ENCODE results near the gene DOHH.

DNA sequence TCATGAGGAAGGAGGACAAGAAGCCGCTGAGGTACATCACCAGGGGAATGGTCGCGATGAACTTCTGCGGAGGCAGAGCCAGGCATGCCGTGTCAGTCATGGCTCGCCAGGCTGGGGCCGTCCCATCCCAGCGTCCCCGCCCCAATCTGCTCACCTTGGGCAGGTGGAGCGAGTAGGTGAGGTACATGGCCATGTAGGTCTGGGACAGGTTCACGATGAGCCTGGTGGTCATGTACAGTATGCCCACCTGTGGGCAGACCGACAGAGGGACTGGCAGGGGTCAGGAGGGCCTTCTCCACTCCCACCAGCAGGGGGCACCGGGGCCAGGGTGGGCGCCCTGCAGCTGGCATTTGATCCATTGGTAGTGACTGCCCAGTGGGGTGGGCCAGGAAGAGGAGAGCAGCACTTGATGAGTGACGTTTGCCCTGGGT is 46.8 kb upstream of the DOHH start:
- TF ChIP-seq ZNF24 (tag by site-specific recombination; IDR thresholded peaks at IDR 0.05) = no peak
- TF ChIP-seq, protein P1, sequence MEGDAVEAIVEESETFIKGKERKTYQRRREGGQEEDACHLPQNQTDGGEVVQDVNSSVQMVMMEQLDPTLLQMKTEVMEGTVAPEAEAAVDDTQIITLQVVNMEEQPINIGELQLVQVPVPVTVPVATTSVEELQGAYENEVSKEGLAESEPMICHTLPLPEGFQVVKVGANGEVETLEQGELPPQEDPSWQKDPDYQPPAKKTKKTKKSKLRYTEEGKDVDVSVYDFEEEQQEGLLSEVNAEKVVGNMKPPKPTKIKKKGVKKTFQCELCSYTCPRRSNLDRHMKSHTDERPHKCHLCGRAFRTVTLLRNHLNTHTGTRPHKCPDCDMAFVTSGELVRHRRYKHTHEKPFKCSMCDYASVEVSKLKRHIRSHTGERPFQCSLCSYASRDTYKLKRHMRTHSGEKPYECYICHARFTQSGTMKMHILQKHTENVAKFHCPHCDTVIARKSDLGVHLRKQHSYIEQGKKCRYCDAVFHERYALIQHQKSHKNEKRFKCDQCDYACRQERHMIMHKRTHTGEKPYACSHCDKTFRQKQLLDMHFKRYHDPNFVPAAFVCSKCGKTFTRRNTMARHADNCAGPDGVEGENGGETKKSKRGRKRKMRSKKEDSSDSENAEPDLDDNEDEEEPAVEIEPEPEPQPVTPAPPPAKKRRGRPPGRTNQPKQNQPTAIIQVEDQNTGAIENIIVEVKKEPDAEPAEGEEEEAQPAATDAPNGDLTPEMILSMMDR (tag by site-specific recombination; IDR thresholded peaks at IDR 0.05) = peak; percentile 85
- no peak for TF ChIP-seq ZNF621 (tag by site-specific recombination; IDR thresholded peaks at IDR 0.05)
- TF ChIP-seq ZNF350 (tag by site-specific recombination; IDR thresholded peaks at IDR 0.05) = no peak
- TF ChIP-seq ZNF792 (tag by site-specific recombination; IDR thresholded peaks at IDR 0.05) = no peak
- no peak for TF ChIP-seq OSR2 (tag by site-specific recombination; IDR thresholded peaks at IDR 0.05)
- TF ChIP-seq, protein P2, sequence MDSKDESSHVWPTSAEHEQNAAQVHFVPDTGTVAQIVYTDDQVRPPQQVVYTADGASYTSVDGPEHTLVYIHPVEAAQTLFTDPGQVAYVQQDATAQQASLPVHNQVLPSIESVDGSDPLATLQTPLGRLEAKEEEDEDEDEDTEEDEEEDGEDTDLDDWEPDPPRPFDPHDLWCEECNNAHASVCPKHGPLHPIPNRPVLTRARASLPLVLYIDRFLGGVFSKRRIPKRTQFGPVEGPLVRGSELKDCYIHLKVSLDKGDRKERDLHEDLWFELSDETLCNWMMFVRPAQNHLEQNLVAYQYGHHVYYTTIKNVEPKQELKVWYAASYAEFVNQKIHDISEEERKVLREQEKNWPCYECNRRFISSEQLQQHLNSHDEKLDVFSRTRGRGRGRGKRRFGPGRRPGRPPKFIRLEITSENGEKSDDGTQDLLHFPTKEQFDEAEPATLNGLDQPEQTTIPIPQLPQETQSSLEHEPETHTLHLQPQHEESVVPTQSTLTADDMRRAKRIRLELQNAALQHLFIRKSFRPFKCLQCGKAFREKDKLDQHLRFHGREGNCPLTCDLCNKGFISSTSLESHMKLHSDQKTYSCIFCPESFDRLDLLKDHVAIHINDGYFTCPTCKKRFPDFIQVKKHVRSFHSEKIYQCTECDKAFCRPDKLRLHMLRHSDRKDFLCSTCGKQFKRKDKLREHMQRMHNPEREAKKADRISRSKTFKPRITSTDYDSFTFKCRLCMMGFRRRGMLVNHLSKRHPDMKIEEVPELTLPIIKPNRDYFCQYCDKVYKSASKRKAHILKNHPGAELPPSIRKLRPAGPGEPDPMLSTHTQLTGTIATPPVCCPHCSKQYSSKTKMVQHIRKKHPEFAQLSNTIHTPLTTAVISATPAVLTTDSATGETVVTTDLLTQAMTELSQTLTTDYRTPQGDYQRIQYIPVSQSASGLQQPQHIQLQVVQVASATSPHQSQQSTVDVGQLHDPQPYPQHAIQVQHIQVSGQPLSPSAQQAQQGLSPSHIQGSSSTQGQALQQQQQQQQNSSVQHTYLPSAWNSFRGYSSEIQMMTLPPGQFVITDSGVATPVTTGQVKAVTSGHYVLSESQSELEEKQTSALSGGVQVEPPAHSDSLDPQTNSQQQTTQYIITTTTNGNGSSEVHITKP (tag by site-specific recombination; IDR thresholded peaks at IDR 0.05) = no peak
- TF ChIP-seq ZNF114 (tag by site-specific recombination; IDR thresholded peaks at IDR 0.05) = no peak
- TF ChIP-seq ZBTB8A (tag by site-specific recombination; IDR thresholded peaks at IDR 0.05) = no peak
- TF ChIP-seq, protein P3, sequence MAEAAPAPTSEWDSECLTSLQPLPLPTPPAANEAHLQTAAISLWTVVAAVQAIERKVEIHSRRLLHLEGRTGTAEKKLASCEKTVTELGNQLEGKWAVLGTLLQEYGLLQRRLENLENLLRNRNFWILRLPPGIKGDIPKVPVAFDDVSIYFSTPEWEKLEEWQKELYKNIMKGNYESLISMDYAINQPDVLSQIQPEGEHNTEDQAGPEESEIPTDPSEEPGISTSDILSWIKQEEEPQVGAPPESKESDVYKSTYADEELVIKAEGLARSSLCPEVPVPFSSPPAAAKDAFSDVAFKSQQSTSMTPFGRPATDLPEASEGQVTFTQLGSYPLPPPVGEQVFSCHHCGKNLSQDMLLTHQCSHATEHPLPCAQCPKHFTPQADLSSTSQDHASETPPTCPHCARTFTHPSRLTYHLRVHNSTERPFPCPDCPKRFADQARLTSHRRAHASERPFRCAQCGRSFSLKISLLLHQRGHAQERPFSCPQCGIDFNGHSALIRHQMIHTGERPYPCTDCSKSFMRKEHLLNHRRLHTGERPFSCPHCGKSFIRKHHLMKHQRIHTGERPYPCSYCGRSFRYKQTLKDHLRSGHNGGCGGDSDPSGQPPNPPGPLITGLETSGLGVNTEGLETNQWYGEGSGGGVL (tag by site-specific recombination; IDR thresholded peaks at IDR 0.05) = no peak
- TF ChIP-seq, protein P4, sequence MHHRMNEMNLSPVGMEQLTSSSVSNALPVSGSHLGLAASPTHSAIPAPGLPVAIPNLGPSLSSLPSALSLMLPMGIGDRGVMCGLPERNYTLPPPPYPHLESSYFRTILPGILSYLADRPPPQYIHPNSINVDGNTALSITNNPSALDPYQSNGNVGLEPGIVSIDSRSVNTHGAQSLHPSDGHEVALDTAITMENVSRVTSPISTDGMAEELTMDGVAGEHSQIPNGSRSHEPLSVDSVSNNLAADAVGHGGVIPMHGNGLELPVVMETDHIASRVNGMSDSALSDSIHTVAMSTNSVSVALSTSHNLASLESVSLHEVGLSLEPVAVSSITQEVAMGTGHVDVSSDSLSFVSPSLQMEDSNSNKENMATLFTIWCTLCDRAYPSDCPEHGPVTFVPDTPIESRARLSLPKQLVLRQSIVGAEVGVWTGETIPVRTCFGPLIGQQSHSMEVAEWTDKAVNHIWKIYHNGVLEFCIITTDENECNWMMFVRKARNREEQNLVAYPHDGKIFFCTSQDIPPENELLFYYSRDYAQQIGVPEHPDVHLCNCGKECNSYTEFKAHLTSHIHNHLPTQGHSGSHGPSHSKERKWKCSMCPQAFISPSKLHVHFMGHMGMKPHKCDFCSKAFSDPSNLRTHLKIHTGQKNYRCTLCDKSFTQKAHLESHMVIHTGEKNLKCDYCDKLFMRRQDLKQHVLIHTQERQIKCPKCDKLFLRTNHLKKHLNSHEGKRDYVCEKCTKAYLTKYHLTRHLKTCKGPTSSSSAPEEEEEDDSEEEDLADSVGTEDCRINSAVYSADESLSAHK (tag by site-specific recombination; IDR thresholded peaks at IDR 0.05) = no peak
- no peak for TF ChIP-seq ZNF184 (tag by site-specific recombination; IDR thresholded peaks at IDR 0.05)
- no peak for TF ChIP-seq MZF1 (tag by site-specific recombination; IDR thresholded peaks at IDR 0.05; ENCODE audit: borderline replicate concordance)
- no peak for TF ChIP-seq ZNF133 (tag by site-specific recombination; IDR thresholded peaks at IDR 0.05)

All from HEK293 (cell line).